Left ventricle myocardium inferior (tissue), 1 donor: ENCODE results near the gene ADAMTS12. TPM values are rescaled to one million over a fixed set of nuclear protein-coding genes. Genes with fewer than 3 reads are reported as not detected.

Experiments
- DNase-seq: peaks from one replicate; pipeline ENCODE4 v3.0.0-alpha.2; 2020
- H3K27ac ChIP-seq: fragments of 200-600 bp; replicated peaks from 2 replicates; pipeline ENCODE4 v1.8.0; 2021
- H3K27me3 ChIP-seq: fragments of 200-600 bp; 2 replicates; pipeline ENCODE4 v1.8.0; 2021; ENCODE audit warnings: low read depth
- H3K36me3 ChIP-seq: fragments of 200-600 bp; 2 replicates; pipeline ENCODE4 v1.8.0; 2021
- H3K4me1 ChIP-seq: fragments of 200-600 bp; 2 replicates; pipeline ENCODE4 v1.8.0; 2021
- H3K4me3 ChIP-seq: fragments of 200-600 bp; 2 replicates; pipeline ENCODE4 v1.8.0; 2021; ENCODE audit warnings: mild to moderate bottlenecking, moderate library complexity
- H3K9me3 ChIP-seq: fragments of 200-600 bp; replicated peaks from 2 replicates; pipeline ENCODE4 v1.8.0; 2021
- intact Hi-C: fragments of 100-400 bp; cut with micrococcal nuclease; formaldehyde crosslinking; loops from one replicate; pipeline ENCODE4 v1.11.0; 2022
- total RNA-seq: library from RNA; stranded (reverse); fragmentation: NEBNext Ultra II Directional; extraction: Animal tissue kit (Norgen Biotek cat#: 25700); gene quantifications from one replicate; pipeline ENCODE4 v1.2.1, GENCODE V29; 2021
- TF ChIP-seq, protein P1 (sequence below): fragments of 200-600 bp; IDR thresholded peaks from 2 replicates; pipeline ENCODE4 v1.8.0; 2021; ENCODE audit warnings: antibody characterized with exemption, mild to moderate bottlenecking, borderline replicate concordance
- donor health status: DM: no; HTN: yes; CAD: no; lungs with severe emphysema.

The ADAMTS12 gene
- total RNA-seq, 1 donor from 2014 or later: 0.85 TPM

- Histone ChIP-seq H3K4me1 (no peaks in the 10 kb centered on the region), H3K36me3 (peaks cover 3% of the 10 kb centered on the region), H3K9me3 (peaks cover 25% of the 10 kb centered on the region), H3K27me3 (no peaks in the 10 kb centered on the region), H3K4me3 (no peak overlapping the region), H3K27ac (no peak overlapping the region)
- no peak for DNase-seq
- TF ChIP-seq, protein P1, sequence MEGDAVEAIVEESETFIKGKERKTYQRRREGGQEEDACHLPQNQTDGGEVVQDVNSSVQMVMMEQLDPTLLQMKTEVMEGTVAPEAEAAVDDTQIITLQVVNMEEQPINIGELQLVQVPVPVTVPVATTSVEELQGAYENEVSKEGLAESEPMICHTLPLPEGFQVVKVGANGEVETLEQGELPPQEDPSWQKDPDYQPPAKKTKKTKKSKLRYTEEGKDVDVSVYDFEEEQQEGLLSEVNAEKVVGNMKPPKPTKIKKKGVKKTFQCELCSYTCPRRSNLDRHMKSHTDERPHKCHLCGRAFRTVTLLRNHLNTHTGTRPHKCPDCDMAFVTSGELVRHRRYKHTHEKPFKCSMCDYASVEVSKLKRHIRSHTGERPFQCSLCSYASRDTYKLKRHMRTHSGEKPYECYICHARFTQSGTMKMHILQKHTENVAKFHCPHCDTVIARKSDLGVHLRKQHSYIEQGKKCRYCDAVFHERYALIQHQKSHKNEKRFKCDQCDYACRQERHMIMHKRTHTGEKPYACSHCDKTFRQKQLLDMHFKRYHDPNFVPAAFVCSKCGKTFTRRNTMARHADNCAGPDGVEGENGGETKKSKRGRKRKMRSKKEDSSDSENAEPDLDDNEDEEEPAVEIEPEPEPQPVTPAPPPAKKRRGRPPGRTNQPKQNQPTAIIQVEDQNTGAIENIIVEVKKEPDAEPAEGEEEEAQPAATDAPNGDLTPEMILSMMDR: no peak
- intact Hi-C loops: no loop called here
These were observed 252.3 kb downstream of the ADAMTS12 start for GRCh38 chr5:33639474-33639873.

DNA sequence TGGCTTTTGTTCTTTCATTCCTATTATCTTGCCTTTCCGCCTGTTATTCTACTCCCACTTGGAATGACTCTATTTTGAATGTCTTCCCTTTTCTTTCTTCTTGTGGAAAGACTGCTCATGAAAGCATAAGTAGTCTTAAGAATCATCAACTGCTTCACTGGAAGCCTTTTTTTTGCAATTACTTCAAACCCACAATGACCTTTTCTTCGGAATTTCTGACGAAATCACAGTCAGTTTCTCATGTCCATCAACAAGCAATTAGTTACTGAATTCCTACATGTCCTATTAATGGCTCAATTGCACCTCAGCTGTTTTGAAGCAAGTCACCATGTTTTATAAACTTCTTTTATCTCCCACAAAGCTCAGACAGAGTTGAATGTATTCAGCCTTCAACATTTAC, 254.8 kb downstream of the ADAMTS12 start:
- DNase-seq: no peak
- no peaks in the 10 kb centered on the region for H3K27me3 ChIP-seq
- no peak overlapping the region for H3K4me3 ChIP-seq
- H3K4me1 ChIP-seq: no peaks in the 10 kb centered on the region
- no peak overlapping the region for H3K27ac ChIP-seq
- intact Hi-C loops: no loop called here
- no peaks in the 10 kb centered on the region for H3K36me3 ChIP-seq
- peaks cover 2% of the 10 kb centered on the region for H3K9me3 ChIP-seq
- TF ChIP-seq, protein P1: no peak

- H3K4me3 ChIP-seq: no peak overlapping the region
- TF ChIP-seq, protein P1: no peak
- H3K36me3 ChIP-seq: no peaks in the 10 kb centered on the region
- H3K4me1 ChIP-seq: no peaks in the 10 kb centered on the region
- no peaks in the 10 kb centered on the region for H3K9me3 ChIP-seq
- no peak for DNase-seq
- H3K27me3 ChIP-seq: no peaks in the 10 kb centered on the region
- intact Hi-C loops: no loop called here
- H3K27ac ChIP-seq: no peak overlapping the region
These were observed 256.2 kb downstream of the ADAMTS12 start for GRCh38 chr5:33635582-33635981.

- no peaks in the 10 kb centered on the region for H3K36me3 ChIP-seq
- no peaks in the 10 kb centered on the region for H3K9me3 ChIP-seq
- intact Hi-C loops: no loop called here
- TF ChIP-seq, protein P1: no peak
- no peak overlapping the region for H3K4me3 ChIP-seq
- H3K27ac ChIP-seq: no peak overlapping the region
- DNase-seq: no peak
- no peaks in the 10 kb centered on the region for H3K27me3 ChIP-seq
- H3K4me1 ChIP-seq: no peaks in the 10 kb centered on the region
These were observed 258.1 kb downstream of the ADAMTS12 start for GRCh38 chr5:33633699-33634098.

DNA sequence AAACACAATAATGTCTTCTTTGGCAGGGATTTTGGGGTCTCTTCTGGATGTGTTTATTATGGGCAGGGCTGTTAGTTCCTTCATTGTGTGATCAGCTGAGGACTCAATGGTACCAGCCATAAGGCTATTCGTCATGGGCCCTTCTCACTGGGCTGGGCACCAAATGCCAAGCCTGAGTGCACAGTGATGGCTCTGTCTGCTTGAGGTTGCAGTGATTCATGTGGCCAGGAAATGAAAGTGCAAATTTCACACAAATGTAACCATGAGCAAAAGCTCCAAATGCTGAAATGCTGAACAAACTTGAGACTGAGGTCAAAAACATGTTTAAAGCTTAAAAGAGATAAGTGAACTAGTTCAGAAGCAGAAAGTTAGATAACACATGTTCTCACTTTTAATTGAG, 260.0 kb downstream of the ADAMTS12 start:
- H3K4me1 ChIP-seq: no peaks in the 10 kb centered on the region
- H3K27me3 ChIP-seq: no peaks in the 10 kb centered on the region
- no peaks in the 10 kb centered on the region for H3K36me3 ChIP-seq
- H3K27ac ChIP-seq: no peak overlapping the region
- TF ChIP-seq, protein P1: no peak
- H3K9me3 ChIP-seq: no peaks in the 10 kb centered on the region
- intact Hi-C loops: no loop called here
- no peak overlapping the region for H3K4me3 ChIP-seq
- no peak for DNase-seq

DNA sequence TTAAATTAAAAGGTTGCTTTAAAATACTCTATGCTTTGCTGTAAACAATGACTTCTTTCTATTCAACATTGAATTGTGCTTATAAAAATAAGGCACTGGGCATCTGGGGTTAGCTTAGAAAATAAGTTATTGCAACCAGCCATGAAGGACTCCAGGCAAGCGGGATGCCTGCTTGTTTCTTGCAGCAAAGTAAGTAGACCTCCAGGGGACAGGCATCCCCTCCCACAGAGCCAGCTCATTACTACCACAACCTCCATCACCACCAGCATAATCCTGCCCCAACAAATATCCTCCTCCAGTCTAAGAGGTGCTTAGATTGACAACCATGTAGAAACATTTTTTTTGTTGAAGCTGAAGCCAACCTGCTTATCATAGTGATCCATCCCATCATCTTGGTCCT, 260.7 kb downstream of the ADAMTS12 start:
- Histone ChIP-seq H3K36me3 (no peaks in the 10 kb centered on the region), H3K27ac (no peak overlapping the region), H3K4me1 (no peaks in the 10 kb centered on the region), H3K9me3 (no peaks in the 10 kb centered on the region), H3K4me3 (no peak overlapping the region), H3K27me3 (no peaks in the 10 kb centered on the region)
- intact Hi-C loops: no loop called here
- DNase-seq: no peak
- TF ChIP-seq, protein P1: no peak
